KG1 (cell line): Measurements from ENCODE around the gene CTSD.

ENCODE experiments used
- DNase-seq: peaks from one replicate; lab custom pipeline; 2025; lab: John Stamatoyannopoulos, UW

Gene CTSD

DNA sequence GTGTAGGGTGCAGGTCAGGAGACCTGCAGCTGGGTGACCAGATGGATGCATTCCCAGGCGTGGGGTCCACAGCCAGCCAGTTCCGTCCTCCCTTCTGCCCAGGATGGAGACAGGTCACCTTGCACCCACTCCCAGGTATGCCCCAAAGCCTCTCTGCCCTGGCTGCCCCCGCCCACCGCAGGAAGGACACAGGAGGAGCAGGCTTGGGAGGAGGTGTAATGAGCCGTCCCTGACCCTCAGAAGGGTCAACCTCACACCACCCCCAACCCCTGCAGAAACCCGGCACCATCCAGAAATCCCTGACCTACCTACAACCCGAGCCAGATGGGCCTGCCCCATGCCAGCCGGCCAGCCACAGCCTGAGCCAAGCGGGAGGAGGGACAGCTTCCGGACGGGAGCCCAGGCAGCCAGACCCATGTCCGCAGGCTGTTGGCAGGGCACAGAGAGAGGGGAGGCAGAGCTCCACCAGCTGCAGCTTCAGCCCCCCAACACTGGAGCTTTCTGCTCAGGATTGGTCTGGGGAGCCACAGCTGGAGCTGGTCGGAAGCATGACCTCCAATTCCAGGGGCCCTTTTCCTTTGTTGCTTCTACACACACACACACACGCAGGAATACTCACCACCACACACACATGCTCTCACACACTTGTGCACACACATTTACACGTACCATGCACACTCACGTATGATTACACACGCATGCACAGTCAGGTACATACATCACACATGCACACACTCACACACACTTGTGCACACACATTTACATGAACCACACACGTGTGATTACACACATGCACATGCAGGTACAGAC lies 18.6 kb downstream of the CTSD start:
- no peak for DNase-seq

- no peak for DNase-seq
These were observed 19.4 kb downstream of the CTSD start for GRCh38 chr11:1744137-1744886.

DNA sequence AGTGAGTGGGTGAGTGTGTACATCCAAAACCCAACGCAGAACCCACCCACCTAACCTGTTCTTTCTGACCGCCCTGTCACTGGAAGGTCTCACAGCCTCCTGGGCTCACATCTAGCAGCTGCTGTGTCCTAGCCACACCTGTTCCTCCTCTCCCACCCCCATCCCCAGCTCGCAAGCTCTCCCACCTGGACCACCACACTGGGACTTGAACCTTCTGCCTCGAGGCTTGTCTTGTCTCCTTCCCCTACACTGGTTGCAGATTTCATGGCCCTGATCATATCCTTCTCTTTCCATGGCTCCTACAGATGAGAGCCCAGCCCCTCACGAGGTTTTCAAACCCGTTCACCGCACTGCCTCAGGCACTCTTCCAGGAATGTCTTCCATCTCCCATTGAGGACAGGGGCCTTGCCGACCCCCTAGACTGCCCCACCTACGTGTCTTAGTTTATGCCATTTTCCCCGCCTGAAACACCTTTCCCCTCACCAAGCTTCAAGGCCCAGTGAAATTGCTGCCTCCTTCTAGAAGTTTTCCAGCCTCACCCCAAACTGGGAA lies 20.1 kb downstream of the CTSD start:
- DNase-seq = no peak

DNA sequence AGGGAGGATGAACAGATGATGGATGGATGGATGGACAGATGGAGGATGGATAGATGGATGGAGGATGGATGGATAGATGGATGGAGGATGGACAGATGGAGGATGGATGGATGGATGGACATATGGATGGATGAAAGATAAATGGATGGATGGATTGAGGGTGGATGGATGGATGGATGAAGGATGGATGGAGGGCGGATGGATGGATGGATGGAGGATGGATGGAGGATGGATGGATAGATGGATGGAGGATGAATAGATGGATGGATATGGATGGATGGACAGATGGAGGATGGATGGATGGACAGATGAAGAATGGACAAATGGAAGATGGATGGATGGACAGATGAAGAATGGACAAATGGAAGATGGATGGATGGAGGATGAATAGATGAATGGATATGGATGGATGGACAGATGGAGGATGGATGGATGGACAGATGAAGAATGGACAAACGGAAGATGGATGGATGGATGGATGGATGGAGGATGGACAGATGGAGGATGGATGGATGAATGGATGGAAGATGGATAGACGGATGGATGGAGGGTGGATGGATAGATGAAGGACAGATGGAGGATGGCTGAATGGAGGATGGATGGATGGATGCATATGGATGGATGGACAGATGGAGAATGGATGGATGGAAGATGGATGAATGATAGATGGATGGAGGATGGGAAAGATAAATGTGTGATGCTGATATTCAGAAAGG lies 20.7 kb downstream of the CTSD start:
- no peak for DNase-seq

DNA sequence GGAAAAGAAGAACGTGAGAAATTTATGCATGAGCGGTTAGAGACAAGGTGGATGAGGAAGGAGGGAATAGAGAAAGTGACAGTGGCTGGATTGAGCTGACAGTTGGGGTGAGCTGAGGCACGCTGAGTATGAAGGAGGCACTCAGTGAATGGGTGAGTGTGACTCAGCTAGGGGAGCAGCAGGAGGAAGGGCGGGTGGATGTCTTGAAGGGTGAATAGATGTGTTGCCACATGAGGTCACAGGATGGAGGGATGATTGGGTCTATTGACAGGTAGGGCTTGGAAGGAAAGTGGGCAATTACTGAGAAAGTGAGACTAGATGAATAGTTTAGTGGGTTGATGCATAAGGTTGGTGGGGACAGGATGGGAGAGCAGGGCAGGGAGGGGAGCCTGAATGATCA lies 21.4 kb downstream of the CTSD start:
- DNase-seq = no peak

DNA sequence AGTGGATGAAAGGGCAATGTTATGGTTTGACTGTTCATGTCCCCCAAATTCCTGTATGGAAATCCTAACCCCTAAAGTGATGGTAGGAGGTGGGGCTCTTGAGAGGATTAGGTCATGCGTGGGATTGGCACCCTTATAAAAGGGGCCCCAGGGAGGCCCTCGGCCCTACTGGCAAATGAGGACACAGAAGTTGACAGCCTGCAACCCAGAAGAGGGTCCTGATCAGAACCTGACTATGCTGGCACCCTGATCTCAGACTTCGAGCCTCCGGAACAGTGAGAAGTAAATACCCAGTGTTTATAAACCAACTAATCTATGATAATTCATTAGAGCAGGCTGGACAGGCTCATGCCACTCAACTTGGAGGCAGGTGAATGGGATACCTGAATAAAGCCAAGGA lies 22.0 kb downstream of the CTSD start:
- DNase-seq = no peak

- DNase-seq = no peak
These were observed 22.8 kb downstream of the CTSD start for GRCh38 chr11:1740786-1741530.

DNA sequence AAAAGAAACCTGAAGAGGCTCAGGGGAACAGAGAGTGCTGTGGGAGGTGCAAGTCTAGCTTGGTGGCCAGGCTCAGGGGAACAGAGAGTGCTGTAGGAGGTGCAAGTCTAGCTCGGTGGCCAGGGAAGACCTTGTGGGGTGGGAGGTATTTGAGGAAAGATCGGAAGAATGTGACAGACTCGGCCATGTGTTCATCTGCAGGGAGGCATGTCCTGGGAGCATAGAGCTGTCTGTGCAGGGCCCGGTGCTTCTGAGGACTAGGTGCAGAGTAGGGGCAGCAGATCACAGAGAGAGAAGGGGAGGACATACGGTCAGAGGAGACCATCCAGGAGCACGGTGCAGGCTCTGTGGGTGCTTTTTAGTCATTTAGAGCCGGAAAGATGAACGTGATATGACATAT lies 24.2 kb downstream of the CTSD start:
- no peak for DNase-seq

GRCh38 chr11:1738380-1738779 lies 25.3 kb downstream of the CTSD start:
- DNase-seq = no peak

DNA sequence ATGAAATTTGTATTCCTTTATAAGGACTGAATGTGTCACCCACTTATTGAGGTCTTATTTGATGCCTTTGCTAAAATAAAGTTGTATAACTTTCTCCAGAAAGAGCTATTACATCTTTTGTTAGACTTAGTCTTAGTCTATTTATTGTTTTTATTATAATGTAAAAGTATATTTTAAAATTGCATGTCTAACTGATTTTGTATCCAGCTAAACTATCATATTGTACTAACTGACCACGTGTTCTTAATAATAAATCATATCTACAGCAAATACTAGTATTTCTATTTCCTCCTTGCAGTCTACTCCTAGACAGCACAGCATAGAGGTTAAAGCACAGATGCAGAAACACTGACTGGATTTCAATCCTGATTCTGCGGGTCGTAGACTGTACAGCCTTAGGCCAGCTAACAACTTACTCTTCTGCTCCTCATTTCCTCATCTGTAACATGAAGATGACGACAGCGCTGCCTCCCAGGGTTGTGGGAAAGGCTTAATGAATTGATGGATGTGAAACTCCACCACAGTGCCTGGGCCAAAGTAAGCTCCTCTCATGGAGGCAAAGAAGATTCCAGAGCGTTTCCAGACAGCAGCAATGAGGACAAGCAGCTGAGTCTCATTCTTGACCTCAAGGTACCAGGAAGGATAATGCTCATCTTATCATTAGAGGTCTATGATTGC lies 26.5 kb downstream of the CTSD start:
- no peak for DNase-seq

DNA sequence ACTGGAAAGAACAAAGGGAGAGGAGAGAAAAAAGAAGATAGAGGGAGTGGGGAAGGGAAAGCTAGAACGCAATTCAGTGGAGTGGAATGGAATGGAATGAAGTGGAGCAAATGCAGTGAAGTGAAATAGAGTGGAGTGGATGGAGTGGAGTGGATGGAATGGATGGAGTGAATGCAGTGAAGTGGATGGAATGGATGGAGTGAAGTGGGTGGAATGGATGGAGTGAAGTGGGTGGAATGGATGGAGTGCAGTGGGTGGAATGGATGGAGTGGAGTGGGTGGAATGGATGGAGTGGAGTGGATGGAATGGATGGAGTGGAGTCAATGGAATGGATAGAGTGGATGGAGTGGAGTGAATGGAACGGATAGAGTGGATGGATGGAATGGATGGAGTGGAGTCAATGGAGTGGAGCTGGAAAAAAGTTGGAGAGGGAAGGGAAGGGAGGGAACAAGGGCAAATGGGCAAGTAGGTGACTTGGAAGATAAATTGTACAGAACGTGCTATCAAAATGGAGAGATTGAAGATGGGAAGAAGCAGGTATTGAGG lies 27.2 kb downstream of the CTSD start:
- DNase-seq = no peak

DNA sequence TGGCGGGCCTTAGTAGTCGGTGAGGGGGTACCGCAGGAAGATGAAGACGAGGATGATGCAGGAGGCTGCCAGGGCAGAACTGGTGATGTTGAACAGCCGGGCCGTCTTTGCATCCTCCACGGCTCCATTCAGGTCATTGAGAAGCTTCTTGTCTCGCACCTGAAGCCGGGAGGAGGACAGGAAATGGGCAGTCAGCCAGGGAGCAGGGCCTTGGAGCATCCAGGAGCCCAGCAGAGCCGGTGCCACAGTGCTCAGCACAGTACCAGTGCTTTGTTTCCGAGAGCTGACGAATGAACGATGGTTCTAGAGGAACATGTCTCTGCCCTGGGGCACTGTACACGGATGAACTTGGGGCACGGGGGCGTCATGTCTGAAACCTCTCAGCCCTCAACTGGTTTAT lies 28.5 kb downstream of the CTSD start:
- no peak for DNase-seq

GRCh38 chr11:1734641-1735081 lies 29.1 kb downstream of the CTSD start:
- no peak for DNase-seq

GRCh38 chr11:1733716-1734640 lies 29.7 kb downstream of the CTSD start:
- DNase-seq = no peak

- DNase-seq = no peak
These were observed 30.6 kb downstream of the CTSD start for GRCh38 chr11:1733009-1733715.

DNA sequence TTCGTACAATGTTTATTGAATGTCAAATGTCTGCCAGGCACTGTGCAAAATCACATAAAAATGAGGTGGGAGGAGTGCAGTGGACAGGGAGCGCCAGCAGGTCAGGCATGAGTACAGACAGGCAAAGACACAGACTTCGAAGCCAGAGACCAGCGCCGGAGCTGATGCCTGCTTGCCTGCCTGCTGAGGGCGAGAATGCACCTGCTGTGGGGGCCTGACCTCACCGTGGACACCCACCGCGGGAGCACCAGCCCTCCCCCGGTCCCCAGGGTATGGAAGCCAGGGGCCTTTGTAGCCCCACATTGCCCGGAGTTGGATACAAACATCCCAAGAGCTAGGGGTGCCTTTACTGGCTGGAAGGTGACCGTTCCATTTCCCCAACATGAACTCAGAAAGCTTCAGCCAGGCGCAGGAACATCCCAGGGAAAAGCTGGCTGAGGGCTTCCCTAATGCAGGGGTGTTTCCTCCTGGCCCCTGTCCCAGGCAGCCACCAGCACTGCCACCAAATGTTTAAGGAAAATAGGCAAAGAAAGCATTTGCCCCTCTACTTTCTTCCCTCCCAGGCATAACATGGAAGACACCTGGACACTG lies 31.2 kb downstream of the CTSD start:
- no peak for DNase-seq

DNA sequence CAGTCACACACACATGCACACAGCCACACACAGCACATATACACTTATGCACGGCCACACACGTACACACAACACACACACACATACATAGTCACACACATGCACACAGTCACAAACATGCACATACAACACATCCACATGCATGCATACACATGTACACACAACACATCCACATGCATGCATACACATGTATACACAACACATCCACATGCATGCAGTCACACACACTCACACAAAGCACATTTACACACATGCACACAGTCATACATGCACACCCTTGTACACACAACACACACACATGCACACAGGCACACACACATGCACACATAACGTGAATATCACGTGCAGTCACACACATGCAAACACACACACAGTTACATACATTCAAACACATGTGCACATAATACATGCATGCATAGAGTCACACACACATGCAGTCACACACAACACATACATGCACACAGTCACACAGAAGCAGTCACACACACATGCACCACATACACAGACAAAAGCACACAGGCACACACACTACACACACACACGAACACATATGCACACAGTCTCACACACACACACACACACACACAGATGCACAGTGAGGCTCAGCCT lies 32.2 kb downstream of the CTSD start:
- DNase-seq = no peak

DNA sequence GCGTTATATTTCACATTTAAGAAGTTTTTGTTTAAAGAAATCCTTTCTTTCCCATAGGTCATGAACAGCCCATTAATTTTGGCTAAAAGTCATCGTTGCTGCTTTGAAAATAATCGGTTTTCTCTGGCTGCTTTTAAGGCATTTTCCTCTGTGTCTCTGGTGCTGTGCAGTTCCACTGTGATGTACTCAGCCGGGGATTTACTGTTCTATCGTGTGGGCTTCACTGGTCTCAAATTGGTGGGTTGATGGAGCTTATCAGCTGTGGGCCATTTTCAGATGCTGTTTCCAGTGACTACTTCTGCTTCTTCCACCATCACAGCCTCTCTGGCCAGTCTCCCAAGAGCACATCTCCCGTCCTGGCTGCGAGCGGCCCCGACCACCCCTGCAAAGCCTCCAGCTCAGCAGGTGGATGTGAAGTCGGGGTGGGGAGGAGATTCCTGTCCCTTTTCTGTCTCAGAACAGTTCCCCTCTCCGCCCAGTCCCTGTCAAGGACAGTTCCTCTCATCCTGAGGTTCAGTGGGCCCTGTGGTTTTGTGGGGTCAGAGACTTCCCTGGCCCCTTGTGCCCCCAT lies 33.6 kb downstream of the CTSD start:
- no peak for DNase-seq
